HG03064 (cell line): ENCODE results near the gene KRT16.
"Not testable (repeated sequence)": the region's sequence is repeated elsewhere in the genome, so short reads cannot be mapped to it uniquely, and the experiment has no call there.

ENCODE experiments used
- ATAC-seq: cut with Tn5 transposase; IDR thresholded peaks from one replicate; pipeline ENCODE4 v1.9.1; 2021; ENCODE audit warnings: low read depth; ENCODE audit not compliant: unreplicated experiment

Gene KRT16

DNA sequence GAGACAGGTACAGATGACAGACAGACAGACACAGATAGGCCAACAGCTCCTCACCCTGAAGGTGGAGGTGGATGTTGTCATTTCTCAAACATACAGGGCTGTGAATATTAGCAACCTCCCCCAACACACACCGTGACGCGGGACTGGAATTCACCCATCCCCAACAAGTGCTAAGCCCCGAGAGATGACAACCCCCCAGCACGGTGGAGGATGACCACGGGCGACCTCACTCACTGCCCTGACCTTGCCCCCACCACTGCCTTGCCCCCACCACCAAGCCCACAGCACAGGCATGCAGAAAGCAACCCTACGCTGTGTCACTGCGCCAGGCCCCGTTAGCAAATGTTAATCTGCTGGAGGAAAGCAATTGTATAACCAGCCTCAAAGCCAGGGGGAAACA, 16.7 kb upstream of the KRT16 start:
- ATAC-seq, result no peak

GRCh38 chr17:41628621-41629255, 16.2 kb upstream of the KRT16 start:
- ATAC-seq, result not testable (repeated sequence)

DNA sequence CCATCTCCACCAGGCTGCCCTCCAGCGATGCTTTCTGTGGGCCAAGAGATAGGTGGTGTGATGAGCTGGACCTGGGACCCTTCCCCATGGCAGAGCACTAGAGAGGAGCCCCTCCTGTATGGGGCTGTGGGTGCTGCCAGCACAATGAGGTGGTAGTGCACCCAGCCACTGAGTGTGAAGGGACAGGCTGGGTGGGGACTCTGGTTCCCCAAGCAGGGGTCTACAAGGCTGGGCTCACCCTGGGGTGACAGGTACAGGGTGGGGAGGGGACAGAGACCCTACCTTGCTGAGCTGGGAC, 15.5 kb upstream of the KRT16 start:
- not testable (repeated sequence) for ATAC-seq

- ATAC-seq, result no peak
Observed at GRCh38 chr17:41627316-41628072, 14.9 kb upstream of the KRT16 start.

GRCh38 chr17:41626914-41627295, 14.3 kb upstream of the KRT16 start:
- ATAC-seq, result not testable (repeated sequence)

GRCh38 chr17:41626028-41626913, 13.7 kb upstream of the KRT16 start:
- not testable (repeated sequence) for ATAC-seq

DNA sequence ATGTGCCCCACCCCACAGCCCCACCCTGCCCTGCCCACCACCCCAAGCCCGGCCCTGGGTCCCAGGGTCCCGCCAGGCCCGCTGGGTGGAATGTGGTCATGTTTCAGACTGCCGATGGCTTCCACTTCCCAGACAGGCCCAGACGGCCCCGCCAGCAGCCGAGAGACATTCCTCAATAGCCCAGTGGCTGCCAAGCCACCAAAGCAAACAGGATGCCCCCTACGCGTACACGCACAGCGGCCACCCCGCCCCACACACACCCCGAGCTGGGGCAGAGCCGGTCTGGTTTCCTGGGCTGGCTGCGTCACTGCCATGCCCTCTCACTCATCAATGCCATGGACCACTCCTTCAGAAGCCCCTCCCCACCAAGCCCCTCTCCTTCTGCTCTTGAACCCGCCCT, 13.0 kb upstream of the KRT16 start:
- ATAC-seq, result no peak

- no peak for ATAC-seq
Observed at GRCh38 chr17:41624208-41625101, 11.9 kb upstream of the KRT16 start, which contains the start of gene KRT17. Gene KRT17 (minus strand): TSS chr17:41624575. CDS start chr17:41624509, 66 bp downstream.

DNA sequence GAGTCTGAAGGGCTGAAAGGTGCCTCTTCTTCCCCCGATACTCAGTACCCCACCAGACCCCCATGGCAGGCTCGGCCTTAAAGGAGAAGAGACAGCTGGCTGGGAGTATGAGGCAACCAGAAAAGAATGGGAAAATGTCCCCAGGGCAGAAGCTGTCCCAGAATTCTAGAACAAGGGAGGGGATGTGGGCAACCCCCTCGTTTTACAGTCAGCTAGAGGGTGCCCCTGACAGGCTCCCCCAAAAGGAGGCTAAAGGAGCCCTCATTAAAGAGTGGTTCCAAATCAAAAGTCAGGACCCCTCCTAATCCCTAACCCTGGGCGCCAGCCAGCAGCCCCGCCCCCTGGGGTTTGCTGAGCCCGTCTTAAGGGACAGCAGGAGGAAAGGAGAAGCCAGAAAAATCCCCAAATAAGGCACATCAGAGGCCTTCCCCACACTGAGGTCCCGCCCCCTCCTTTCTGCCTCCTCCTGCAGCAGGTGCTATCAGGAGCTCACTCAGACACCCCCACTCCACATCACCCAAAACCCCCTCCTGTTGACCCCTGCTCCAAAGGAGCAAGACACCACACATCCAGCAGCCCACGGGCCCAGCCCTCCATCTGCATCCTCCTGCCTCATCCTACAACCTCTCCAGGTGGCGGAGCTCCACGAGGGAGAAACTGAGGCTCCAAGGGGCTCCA, 10.8 kb upstream of the KRT16 start:
- ATAC-seq, result not testable (repeated sequence)

GRCh38 chr17:41622340-41623183, 10.0 kb upstream of the KRT16 start:
- not testable (repeated sequence) for ATAC-seq

GRCh38 chr17:41621916-41622315, 9.3 kb upstream of the KRT16 start:
- no peak for ATAC-seq

DNA sequence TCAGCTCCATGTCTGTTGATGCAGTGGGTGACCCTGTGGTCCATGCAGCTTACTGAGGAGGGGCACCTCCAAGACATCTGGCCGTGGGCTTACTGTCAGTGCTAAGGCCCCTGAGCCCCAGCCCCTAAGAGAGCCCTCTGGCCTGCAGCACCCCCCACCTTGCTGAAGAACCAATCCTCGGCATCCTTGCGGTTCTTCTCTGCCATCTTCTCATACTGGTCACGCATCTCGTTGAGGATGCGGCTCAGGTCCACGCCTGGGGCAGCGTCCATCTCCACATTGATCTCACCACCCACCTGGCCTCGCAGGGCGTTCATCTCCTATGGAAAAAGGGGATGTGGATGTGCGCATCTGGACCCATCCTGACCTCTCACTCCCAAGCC, 8.9 kb upstream of the KRT16 start:
- not testable (repeated sequence) for ATAC-seq

DNA sequence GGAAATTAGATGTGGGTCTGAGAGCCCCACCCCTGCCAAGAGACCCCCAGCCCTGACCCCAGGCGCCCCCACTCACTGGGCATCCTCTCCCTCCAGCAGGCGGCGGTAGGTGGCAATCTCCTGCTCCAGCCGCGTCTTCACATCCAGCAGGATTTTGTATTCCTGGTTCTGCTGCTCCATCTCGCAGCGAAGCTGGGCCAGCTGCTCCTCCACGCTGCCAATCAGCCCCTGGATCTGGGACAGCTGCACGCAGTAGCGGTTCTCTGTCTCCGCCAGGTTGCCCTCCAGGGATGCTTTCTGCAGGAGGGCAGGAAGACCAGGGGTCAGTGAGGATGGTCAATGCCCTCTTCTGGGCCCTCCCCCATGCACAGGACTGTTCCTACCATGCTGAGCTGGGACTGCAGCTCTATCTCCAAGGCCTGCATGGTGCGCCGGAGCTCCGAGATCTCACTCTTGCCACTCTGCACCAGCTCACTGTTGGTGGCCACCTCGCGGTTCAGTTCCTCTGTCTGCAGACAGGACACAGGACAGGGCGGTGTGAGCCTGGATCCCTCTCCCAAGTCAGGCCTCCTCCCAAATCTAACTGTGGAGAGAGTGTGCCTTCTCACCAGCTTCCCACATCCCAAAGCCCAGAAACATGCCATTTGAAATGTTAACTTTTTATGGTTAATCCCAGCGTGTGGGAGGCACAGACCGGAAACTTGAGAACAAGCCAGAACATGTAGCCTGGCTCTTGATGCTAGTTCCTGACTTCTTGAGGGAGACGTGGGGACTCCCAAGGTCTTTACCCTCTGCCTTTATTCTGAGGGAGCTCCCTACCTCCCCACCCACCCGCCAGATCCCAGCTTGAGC, 8.2 kb upstream of the KRT16 start:
- no peak for ATAC-seq

- ATAC-seq, result not testable (repeated sequence)
Observed at GRCh38 chr17:41619927-41620582, 7.5 kb upstream of the KRT16 start.

DNA sequence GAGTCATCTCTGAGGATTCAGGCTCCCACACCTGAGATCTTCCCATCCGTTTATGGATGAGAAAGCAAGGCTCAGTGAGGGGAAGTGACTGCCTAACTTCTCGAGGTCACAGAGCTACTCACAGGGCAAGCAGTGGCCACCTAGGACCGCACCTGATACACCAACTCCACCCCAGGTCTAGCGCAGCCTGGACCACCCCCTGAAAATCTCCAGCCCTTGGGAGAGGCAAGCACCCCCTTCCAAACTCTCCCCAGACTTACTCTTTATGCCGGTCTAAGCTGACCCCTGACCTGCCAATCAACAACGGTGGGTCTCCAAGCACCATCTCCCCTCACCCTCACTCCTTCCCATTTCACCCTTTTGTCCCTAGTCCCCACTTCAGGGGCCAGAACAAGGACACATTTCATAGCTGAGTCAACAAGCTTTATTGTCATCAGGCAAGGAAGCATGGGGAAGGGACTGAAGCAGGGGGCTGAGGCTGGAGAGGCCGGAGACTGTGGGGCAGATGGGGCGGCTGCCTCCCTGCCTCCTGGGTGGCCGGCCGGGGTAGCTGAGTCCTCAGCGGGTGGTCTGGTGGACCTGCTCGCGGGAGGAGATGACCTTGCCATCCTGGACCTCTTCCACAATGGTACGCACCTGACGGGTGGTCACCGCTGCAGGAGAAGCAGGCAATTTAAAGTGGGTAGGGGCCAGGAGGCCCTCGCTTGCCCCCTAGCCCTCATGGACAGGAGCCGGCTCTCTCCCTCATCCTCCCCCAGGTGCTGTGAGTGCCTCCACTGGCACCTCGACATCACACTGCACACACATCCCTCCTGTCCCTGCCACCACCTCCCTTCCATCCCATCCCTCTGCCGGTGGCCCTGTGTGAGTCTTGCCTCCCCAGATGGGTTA, 6.7 kb upstream of the KRT16 start:
- no peak for ATAC-seq

- ATAC-seq, result no peak
Observed at GRCh38 chr17:41618341-41619035, 5.9 kb upstream of the KRT16 start.
